Activated CD8-positive, alpha-beta memory T cell treated with anti-CD3 and anti-CD28 coated beads, Interleukin-2, amount 50 U/mL, for 4 hours (primary cell): Measurements from ENCODE around the gene BOLA1.
"Not testable (repeated sequence)": the region's sequence is repeated elsewhere in the genome, so short reads cannot be mapped to it uniquely, and the experiment has no call there.

Experiments used
- DNase-seq: peaks from one replicate; pipeline ENCODE4 v3.0.0-alpha.2; 2020

The BOLA1 gene, protein sequence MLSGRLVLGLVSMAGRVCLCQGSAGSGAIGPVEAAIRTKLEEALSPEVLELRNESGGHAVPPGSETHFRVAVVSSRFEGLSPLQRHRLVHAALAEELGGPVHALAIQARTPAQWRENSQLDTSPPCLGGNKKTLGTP

DNA sequence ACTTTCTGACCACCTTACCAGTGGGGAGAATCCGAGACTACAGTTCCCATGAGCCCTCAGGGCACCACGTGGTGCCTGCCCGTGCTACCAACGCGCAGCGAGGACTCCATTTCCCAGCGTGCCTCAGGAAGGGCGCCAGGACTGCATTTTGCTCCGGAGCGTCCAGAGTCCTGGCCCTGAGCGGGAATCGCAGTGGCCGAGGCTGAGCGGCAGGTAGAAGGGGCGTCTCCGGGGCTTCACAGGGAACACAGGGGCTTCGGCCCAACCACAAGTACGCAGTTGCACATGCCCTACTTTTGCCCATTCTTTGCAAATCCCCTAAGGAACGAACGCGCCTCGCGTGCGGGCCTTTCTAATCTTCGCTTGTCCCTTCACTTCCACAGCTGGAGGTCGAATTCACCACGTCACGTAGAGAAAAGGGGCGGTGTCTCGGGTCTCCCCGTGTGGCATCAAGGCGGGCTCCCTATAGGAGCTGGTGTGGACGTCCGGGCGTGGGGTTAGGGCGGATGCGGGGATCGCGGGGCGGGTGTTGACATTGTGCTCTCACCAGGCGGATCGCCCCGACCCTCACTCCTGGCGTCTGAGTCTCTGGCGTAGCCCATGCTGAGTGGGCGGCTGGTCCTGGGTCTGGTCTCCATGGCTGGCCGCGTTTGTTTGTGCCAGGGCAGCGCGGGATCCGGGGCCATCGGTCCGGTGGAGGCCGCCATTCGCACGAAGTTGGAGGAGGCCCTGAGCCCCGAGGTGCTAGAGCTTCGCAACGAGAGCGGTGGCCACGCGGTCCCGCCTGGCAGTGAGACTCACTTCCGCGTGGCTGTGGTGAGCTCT lies at the start of gene BOLA1:
TSS of gene BOLA1 (plus strand) at position 109 of the 825 bp plus-strand sequence. CDS start at position 601, 492 bp downstream.
- peak; percentile 81 for DNase-seq

DNA sequence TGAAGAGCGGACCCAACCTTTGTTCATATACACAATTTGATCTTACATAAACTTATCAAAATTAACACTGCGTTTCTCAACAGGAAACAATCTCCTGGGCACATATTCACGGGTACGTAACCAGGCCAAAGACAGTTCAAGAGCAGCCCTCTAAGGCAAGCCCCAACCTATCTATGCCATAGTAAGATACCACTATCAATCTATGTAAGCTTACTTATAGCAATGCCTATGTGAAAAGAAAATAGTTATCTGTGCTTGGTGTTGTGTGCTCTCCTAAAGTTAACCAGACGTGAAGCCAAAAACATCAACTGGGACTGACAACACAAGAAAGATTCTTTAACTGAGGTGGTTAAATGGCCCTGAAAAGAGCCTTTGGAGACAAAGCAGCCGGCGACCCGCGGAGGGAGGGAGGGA lies 49.4 kb upstream of the BOLA1 start:
- DNase-seq, result no peak

GRCh38 chr1:149850732-149851345 lies 48.5 kb upstream of the BOLA1 start:
- DNase-seq, result not testable (repeated sequence)

GRCh38 chr1:149851585-149852213 lies 47.7 kb upstream of the BOLA1 start:
- DNase-seq, result not testable (repeated sequence)

- not testable (repeated sequence) for DNase-seq
Observed at GRCh38 chr1:149852263-149852662, 47.1 kb upstream of the BOLA1 start.

- not testable (repeated sequence) for DNase-seq
Observed at GRCh38 chr1:149860271-149860670, 39.1 kb upstream of the BOLA1 start.

DNA sequence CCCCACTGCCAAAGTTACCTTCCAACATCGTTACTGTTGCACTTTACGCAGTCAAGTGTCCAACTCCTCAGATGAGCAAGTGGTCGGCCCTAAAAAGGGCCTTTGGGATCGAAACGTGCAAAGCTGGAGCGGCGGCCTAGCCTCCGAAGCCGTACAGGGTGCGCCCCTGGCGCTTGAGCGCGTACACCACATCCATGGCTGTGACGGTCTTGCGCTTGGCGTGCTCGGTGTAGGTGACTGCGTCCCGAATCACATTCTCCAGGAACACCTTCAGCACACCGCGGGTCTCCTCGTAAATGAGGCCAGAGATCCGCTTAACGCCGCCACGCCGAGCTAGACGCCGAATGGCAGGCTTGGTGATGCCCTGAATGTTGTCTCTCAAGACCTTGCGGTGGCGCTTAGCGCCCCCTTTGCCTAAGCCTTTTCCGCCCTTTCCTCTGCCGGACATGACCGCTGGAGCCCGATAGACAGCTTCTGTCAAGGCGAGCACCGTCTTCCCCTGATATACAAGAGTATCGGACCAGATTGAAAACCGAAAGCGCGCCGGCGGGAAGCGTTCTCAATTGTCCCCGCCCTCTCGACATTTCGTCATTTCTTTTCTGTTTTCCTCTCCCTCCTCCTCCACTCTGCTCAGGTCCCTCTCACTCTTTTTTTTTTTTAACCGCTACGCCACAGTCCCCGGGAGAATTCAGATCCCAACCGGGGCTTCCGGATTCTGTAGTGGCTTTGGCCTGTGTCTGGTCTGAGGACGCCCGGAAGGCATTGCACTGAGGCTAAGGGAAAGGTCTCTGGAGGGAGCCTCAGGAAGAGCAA lies 38.5 kb upstream of the BOLA1 start:
- not testable (repeated sequence) for DNase-seq

DNA sequence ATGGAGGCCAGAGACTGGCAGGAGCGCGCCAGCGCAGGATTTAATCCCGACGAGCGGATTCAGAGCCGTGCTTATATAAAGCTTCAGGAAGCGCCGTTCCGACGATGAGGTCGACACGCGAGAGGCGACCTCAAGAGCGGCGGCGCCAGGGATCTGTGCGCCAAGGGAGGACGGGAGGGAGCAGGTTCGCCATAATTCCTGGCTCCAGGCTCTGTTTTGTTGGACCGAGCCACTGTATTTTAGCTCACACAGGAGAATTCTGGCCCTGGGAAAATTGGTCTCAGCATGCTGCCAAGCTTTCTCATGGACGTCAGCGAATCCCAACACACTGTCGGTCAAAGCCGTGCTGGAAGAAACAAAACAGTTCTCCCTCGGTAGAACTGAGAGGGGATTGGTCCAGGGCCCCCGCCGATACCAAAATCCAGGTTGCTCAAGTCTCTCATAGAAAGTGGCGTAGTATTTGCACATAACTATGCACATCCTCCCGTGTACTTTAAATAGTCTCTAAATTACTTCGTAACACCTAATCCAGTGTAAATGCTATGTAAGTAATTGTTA lies 37.8 kb upstream of the BOLA1 start:
- not testable (repeated sequence) for DNase-seq

DNA sequence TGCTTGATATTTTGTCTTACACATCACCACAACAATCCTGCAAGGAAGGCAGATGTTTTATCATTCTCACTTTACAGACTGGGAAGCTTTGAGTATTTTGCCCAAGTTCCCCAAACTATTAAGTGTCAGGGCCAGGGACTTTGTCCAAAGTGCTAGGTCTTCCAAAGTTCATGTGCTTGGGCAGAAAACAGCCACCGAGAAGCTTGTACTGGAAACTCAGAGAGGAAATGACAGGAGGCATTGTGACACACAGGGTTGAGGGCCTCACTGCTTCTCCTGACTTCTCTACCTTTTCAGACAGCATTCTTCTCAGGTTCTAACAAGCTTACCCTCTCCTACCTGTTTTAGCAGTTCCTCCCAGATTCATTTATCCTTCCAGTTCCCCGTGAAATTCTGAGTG lies 32.5 kb upstream of the BOLA1 start:
- DNase-seq, result not testable (repeated sequence)

- not testable (repeated sequence) for DNase-seq
Observed at GRCh38 chr1:149873060-149873459, 26.3 kb upstream of the BOLA1 start.

GRCh38 chr1:149877211-149877946 lies 22.0 kb upstream of the BOLA1 start:
- DNase-seq, result no peak

GRCh38 chr1:149879556-149879955 lies 19.8 kb upstream of the BOLA1 start:
- DNase-seq, result no peak

- no peak for DNase-seq
Observed at GRCh38 chr1:149881876-149882275, 17.5 kb upstream of the BOLA1 start.

GRCh38 chr1:149883598-149884247 lies 15.6 kb upstream of the BOLA1 start:
- DNase-seq, result no peak

- no peak for DNase-seq
Observed at GRCh38 chr1:149884433-149885338, 14.7 kb upstream of the BOLA1 start.

- peak; percentile 61 for DNase-seq
Observed at GRCh38 chr1:149885339-149886120, 13.8 kb upstream of the BOLA1 start.

- DNase-seq, result not testable (repeated sequence)
Observed at GRCh38 chr1:149886121-149886395, 13.3 kb upstream of the BOLA1 start.

GRCh38 chr1:149886396-149887195 lies 12.8 kb upstream of the BOLA1 start:
- peak; percentile 72 for DNase-seq

GRCh38 chr1:149887196-149887455 lies 12.2 kb upstream of the BOLA1 start:
- not testable (repeated sequence) for DNase-seq
